Measurements from ENCODE around the gene LRRC7.

The LRRC7 gene

DNA sequence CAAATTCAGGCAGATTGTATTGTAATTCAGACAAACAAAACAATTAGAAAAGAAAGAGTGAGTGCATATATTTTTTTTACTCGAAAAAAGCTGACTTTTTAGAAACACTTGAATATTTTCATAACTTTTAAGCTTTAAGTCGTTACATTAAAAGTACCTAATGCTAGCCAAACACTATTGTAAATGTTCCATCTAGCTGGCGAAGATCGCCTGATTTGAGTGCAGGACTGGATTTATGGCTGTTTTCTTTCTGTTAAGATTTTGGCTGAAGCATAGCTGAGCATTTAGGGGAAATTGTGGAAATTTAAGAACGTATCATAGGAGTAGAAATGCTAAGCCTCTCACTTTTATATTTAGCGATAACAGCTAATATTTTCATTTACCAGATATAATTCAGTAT, 24.6 kb downstream of the LRRC7 start:
- DNase-seq, result no peak

DNA sequence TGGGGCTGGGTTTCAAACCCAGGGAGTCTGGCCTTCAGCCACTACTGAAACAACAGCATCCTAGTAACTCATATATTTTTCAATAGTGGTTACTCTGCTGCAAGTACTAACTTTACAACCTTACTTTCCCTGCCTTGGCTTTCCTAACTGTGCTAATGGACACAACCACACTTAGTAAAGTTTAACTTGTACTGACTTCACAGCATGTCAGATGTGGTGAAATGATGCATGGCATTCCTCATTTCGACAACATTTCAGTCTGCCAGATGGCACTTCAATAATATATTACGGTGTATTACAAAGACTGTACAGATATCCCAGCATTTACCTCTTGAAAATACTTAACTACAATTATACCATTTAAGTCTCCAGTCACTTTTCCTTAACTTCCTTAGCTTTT, 27.8 kb downstream of the LRRC7 start:
- no peak for DNase-seq

DNA sequence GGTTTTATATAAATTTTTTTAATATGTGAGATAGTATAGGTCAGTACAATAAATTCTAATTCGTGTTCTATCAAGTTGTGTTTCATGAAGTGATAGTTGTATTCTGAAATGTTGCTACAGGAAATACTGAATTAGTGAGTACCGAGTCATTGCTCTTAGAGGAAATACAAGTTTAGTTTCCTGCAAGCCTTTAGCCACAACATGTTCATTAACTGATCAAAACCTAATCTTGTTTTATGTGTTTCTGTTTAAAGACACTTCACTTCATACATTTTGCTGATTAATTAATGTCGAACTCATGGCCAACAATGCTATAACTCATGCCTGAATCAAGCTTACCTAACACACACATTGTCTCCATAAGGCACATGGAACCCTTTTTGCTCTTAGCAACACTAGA, 43.6 kb downstream of the LRRC7 start:
- no peak for DNase-seq

DNA sequence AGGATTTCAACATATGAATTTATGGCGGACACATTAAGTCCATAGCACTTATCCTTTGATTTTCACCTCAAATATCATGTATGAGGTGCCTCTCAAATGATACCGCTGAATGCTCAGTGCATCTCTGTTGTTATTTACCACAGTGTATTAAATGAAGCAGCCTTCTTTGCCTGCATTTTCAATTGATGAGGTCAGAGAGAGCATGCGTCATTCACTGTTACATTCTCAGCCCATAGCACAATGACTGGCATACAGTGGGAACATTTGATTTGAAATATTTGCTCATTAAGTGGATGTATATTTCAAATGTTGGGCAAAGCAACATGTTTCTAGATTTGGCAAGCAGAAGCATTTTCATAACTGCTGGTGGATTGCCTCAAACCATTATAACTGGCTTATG, 45.7 kb downstream of the LRRC7 start:
- no peak for DNase-seq

DNA sequence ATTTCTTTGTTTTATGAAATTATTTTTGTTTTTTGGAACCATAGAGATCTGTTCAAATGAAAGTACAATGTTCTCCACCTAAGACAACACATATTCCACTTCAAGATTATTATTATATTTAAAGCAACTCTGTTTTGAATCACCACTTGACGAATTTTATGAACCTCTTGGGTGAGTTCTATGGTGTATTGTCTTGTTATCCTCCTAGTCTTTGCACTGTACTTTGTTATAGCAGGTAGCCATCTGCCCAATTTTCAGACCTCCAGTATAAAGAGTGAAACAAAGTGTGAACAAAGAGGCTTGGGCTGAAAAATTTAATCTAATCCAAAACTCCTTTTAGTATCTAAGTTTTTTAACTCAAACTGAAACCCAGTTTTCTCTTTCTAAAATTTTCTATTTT, 71.0 kb downstream of the LRRC7 start:
- no peak for DNase-seq

DNA sequence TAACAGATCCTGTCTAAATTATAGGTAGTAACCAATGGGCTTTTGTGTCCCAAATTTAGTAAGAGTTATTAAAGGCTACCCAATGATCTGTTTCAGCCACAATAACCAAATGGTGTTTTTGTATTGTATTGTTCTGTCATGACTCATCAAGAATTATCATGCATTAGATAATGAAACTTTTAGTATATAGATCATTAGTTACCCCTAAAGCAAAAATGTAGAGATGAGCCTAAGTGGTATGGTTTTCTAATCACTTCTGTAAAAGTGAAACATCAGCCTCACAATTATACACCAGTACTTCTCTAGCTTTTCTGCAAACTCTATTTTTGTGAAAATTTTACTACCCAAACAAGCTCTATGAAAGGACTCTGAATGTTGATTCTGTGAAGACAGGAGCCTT, 71.4 kb downstream of the LRRC7 start:
- no peak for DNase-seq

DNA sequence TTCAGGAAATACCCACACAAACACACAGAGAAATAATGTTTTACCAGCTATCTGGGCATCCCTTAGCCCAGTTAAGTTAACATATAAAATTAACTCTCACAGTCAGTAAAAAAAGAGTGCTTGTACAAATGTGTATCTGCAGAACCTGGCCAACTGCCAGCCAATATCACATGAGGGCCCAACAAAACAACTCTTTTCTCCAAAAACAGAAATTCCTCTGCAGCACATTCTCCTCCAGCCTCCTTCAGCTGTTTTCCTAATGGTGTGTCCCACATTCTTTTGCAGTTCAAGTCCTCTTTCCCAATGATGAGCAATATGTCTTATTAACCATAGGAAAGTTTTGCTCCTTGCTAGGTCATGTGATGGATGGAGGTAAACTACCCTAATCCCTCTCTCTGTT, 75.5 kb downstream of the LRRC7 start:
- DNase-seq, result no peak

DNA sequence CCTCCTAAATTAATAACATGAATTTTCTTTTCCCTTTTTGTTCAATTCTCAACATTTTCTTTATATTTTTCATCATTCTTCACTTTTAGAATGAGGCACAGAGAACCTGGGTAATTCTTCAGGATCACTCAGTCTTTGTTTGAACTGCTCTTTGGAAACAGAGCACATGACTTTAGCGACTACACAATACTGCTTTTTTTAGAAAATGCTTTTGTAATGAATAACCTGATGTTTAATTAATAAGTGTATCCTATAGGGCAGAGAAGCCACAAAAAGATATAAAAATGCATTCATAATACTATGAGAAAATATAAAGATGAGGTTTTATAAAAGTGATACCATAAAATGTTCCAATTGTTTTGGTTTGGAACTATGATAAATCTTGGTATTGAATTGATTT, 77.8 kb downstream of the LRRC7 start:
- no peak for DNase-seq

DNA sequence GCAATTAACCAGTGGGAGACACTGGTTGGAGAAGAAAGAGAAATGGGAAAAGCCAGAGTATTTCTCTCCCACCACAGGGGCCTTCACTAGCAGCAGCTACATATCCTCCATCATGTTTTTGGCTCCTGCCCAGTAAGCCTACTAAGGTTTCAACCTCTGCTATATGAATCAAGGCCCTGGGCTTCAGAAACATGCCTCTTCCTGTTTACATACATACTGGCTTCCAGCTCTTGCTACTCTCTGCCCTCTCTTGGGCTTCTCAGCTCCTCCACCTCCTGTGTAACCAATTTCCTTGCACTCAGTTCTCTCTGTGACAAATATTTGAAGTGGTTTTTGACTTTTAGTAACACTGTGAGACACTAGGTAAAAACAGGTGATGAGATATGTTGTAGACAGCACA, 80.8 kb downstream of the LRRC7 start:
- peak in 1 of 2 donors; percentile 11 for DNase-seq

DNA sequence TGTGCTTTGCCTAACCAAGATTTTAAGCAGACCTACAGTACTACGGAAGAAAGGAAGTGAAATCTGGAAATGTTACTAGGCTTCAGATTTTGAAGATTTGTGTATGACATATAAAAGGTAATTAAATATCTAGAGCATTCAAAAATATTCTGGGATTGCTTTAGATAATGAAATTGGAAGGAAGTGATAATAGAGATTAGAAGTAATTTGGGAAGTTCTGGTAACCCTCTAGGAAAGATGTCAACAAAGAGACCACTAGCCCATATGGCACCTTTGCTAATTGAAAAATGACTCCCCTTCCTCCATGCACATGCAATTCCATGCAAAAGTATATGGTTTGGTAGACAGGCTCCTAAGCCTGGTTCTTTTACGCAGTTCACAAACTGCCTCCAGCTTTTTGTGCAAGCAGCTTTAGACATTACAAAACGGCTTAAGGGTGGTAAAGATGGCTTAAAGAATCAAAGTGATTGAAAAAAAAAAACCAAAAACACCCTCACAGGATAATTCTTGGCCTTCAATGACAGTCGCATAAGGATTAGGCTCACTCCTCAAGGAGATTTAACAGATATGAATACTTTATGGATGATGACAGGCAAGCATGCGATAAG, 81.8 kb downstream of the LRRC7 start:
- DNase-seq, result no peak

DNA sequence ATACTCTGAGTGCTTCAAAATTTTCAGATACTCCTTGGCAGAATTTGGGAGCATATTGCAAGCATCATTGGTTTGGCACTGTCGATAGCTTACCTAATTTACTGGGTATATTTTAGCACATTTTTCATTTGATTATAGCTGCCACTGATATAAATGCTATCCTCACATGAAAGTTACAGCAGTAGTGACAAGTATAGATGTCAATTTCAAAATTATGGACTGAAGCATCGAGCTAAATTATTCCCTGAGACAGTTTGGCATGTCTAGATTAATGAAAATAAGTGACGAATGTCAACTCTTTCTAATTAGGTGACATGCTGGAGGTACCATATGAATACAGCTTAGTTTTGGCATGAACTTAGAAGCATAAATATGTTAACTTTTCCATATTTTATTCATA, 83.1 kb downstream of the LRRC7 start:
- DNase-seq, result no peak

DNA sequence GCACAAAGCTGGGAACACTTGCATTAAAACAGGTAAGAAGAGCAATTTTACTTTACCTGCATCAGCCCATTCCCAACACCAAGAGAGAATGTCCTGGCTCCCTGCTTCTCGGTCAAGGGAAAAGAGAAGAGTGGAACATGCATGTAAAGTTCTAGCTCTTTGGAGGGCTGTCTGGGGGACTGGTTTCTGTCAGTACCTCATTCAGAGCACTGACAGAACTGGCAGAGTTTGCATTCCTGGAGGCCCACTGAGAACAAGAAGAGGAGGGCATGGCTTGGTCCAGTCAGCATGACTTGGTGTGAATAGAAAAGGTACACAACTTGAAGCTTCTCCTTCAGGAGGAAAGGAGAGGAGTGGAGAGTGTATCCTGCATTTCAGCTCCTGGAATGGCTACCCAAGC, 83.9 kb downstream of the LRRC7 start:
- DNase-seq, result no peak

DNA sequence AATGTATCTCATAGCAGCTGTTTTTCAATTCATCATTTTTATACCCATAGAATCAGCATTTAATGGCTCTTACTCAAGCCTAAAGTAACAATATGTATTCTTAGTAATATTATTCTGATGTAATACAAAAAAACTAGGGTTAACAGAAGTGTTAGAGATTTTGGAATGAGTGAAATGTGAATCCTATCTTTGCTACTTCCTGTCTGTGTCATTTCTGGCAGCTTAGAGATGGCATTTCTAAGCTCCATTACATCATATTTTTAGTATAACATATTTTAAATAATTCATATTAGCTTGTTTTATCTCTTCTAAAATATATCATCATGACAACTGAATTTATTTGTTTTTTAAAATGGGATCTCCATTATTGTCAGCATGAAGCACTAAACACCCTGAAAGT, 90.2 kb downstream of the LRRC7 start:
- no peak for DNase-seq

DNA sequence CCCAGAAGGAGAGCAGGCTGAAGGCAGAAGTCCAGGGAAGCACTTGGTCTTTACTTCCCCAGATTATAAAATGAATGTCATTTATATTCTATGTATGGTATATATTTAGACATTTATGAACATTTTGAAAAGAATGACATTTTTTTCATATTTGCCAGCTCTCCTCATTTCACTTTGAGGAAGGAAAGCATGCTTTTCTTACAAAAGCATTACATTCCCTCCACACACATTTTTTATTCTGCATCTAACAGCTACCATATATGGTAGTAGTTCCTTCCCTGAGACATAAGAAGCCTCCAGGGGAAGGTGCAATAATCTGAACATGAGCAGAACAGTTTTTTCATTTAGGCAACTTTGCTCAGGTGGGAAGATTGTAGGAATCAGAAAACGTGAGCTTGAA, 94.0 kb downstream of the LRRC7 start:
- DNase-seq, result no peak

DNA sequence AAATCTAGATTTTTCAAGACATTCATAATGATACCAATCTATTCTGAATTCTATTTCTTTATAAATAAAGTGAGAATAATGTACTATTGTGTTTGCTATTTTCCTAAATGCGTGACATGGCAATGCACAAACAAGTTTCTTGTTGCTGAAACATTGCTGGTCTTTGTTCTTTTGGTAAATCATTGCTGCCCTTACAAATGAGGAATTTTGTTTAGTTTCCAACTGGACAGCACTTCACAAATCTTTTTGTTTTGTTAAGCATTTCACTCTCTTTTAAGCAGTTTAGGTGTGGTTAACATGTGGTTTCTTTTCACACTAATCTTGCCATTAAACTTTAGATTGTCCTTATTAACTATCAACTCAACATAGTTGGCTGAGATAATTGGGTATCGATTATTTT, 94.6 kb downstream of the LRRC7 start:
- DNase-seq, result no peak

DNA sequence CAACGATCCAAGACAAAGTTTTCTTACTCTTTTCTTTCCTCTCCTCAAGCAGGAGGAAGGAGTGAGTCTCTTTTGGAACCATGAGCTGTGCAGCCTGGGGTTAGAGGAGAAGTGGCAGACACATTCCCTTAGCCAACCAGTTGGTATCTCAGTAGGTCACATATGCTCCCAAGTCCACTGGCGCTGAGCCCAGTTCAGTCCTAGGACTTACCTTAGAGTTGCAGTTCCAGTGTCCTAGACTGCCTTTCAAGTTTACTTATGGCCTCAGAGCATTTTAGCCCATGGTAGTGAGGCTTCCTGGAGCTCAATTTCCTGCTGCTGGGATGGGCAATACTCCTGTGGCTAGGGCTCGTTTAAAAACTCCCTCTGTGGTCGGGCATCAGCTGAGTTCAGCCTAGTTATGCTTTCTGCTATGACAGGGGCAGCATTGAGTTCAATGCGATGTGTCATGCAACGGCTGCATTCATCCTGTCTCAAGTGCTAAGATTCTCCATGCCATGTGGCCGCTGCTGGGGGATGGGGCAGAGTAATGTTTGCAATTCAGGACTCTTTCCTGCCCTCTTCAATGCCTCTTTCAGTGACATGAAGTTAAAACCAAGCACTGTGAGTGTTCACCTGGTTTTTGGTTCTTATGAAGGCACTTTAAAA, 103.8 kb downstream of the LRRC7 start:
- no peak for DNase-seq

DNA sequence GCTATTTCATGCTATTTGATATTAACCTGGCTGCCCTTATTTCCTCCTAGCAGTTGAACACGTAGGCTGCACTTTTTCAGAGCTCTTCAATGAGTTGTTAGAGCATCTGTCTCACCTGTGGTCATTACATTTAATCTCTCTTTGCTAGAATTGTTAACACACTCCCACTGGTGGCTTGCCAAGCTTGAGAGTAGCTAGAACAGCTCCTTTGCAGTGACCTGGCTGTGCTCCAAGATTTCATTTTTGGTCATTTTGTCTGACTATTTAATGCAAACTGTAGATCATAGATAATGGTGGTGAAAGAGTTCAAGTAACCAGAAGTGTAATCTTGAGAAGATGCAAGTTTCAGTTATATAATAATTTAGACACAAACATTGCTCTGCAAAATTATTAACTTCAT, 105.6 kb downstream of the LRRC7 start:
- DNase-seq, result no peak

DNA sequence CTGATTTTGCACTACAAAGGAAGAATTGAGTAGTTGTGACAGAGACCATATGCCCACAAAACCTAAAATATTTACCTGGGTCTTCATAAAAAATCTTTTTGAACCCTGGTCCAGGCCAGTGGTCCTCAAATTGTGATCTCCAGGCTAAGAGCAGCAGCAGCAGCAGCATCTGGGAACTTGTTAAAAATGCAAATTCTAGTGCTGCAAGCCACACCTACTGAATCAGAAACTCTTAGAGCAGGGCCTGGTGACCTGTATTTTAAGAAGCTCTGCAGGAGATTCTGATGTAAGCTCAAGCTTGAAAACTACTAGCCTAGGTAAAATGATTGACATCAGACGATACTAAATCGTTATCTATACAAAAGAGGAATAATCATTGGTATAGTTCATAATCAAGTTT, 112.2 kb downstream of the LRRC7 start:
- no peak for DNase-seq

DNA sequence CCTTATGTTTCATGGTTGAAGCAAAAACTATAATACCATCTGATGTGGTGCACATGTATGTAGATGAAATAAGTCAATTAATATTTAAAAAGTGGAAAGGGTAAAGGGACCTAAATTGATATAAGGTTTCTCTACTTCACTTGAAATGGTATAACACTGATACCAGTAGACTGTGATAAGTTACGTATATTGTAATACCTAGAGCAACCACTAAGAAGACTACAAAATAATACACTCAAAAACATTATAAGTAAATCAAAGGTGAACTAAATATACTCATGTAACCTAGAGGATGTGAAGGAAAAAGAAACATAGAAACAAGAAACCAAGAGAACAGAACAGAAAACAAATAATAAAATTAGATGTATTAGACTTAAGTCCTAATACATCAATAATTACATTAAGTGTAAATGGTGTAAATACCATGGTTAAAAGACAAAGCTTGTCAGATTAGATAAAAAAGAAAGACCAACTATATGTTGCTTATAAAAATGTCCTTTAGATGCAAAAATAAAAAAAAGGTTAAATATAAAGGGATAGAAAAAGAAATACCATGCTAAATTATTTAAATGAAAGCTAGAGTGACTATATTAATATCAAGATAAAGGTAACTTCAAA, 118.8 kb downstream of the LRRC7 start:
- no peak for DNase-seq

DNA sequence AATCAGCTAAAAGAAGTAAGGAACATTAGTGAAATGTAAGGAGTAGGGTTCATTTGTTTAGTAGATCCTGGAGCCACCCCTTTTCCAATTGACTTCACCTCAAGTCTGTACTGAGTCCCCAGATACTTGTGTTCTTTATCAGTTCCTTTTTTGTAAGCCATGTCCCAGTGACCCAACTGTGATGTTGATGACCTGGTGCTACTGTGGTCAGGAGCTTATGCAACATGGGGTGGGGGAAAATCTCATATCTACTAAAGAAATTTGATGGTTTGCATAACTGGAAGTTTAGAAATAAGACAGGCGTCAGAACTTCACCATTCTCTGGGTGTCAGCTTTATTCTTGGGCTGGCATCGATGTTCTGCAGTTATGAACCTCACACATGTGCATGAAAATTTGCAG, 120.5 kb downstream of the LRRC7 start:
- DNase-seq, result peak in 1 of 2 donors; percentile 16

DNA sequence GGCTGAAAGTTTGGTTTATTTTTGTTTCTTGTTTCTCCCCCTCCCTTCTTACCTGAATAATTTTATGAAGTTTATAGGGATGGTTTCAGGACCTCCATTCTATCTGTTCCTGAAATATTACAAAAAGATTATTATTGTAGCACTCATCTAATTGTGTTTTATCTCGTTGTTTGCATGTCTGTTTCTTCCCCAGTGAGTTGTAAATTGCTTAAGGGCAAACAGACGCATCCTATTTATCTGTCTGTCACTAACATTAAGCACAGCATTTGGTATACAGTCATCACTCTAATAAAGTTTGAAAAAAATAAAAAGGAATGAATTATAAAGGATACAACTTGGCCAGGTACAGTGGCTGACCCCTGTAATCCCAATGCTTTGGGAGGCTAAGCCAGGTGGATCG, 123.5 kb downstream of the LRRC7 start:
- no peak for DNase-seq

DNA sequence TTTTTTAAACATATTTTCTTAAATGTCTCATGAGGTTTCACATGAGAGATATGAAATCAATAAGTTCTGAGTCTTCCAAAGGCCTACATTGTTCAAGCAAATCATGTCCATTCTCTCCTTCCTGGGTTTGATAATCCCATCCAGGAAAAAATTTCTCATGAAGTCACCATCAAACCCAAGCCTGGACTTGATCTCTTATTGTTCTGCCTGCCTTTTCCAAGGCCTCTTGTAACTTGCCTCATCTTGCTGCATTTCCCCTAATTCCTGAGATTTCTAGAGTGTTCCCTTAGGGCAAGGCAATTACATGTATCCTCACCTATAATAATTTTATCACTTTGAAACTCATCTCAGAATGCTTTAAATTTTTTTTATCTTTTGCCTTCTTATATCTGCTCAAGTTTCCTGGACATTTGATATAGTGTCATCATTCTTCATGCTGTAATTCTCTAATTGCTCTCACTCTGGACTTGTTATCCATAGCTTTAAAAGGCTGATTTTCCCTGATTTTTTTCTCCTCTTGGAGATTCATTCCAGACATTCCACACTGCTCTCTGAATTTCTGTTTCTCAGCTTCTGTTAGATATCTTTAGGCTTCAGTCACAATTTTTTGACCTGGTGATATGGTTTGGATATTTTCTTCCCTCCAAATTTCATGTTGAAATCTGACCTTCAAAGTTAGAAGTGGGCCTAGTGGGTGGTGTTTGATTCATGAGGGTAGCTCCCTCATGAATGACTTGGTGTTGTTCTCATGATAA, 126.4 kb downstream of the LRRC7 start:
- DNase-seq, result no peak

DNA sequence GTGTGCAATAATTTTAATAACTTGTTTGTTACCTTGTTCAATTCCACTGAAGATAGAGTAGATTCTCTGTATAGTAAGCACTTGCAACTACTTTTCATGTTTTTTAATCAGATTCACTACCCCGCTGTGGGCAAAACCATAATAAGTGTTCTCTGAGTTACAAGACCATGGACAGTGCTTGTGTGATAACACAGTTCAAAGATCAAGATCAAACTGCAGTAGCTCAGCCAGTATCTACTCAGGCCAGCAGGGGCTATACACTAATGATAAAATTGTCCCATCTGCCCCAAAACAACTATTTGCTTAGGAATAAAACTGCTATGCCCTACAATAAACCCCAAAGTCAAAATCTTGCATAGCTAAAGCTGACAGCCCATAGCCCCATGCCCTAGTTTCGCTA, 129.6 kb downstream of the LRRC7 start:
- DNase-seq, result no peak

DNA sequence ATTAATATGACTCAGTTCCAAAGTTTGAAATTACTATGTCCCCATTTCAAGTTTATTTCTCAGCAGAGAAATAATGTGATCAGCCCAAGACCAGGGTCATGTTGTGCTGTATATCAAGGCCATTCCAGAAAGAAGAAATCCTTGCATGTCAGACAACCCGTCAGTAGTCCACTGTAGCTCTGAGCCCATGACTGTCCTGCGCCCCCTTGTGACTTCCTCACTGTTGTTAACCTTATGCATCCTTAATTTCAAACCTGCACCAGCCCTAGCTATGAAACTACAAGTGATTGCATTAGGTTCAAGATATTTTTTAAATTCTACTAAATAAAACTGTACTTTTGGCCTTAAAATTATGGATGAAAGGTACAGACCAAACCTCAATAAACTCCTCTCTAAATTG, 133.0 kb downstream of the LRRC7 start:
- no peak for DNase-seq

All from CD4-positive, alpha-beta T cell treated with Interleukin-4 for 1 hour (primary cell).